Activated CD8-positive, alpha-beta memory T cell treated with anti-CD3 and anti-CD28 coated beads for 36 hours (primary cell): ENCODE results near the gene LCLAT1. TPM values are rescaled to one million over a fixed set of nuclear protein-coding genes. Genes with fewer than 3 reads are reported as not detected.

Source experiments
- CTCF ChIA-PET: fragments of 350-600 bp; sonication (Branson Sonifier 250); formaldehyde crosslinking; loops from one replicate; lab custom pipeline; 2021; ENCODE audit warnings: antibody characterized with exemption; lab: Charles Lee
- POLR2A ChIA-PET: fragments of 350-600 bp; sonication (Branson Sonifier 250); formaldehyde crosslinking; loops from one replicate; lab custom pipeline; 2021; ENCODE audit warnings: antibody characterized with exemption; lab: Charles Lee
- total RNA-seq, 2 experiments: library from RNA; stranded (reverse); gene quantifications; one replicate each; pipeline ENCODE4 v1.2.3, GENCODE V29; 2021

The LCLAT1 gene
- total RNA-seq, 2 experiments from 2014 or later, result 31.7 to 34.7 TPM

- ChIA-PET CTCF (interaction anchor here (2.0 kb wide), 1 partner anchor 20 kb away, joined by 6 read pairs; no protein-coding TSS in a partner anchor), POLR2A (no interaction called here)
These were observed 244.3 kb downstream of the LCLAT1 start for GRCh38 chr2:30691091-30691947.

- POLR2A ChIA-PET, result no interaction called here
These were observed 245.1 kb downstream of the LCLAT1 start for GRCh38 chr2:30691948-30692828.

GRCh38 chr2:30692829-30693275, 245.8 kb downstream of the LCLAT1 start:
- ChIA-PET POLR2A (no interaction called here), CTCF (interaction anchor here (2.0 kb wide), 1 partner anchor 19 kb away, joined by 6 read pairs; no protein-coding TSS in a partner anchor)

More at GRCh38 chr2:30691948-30692828, 245.1 kb downstream of the LCLAT1 start:
- CTCF ChIA-PET, result interaction anchor here (2.0 kb wide), 1 partner anchor 19 kb away, joined by 6 read pairs; no protein-coding TSS in a partner anchor

Other genes with a start within 250 kb of the LCLAT1 start
- gene LBH, start 215.7 kb upstream of the LCLAT1 start, total RNA-seq, result 100 to 1,000 TPM; 118 to 123 TPM